ENCODE measurements around the gene CFAP90.

CFAP90 gene

DNA sequence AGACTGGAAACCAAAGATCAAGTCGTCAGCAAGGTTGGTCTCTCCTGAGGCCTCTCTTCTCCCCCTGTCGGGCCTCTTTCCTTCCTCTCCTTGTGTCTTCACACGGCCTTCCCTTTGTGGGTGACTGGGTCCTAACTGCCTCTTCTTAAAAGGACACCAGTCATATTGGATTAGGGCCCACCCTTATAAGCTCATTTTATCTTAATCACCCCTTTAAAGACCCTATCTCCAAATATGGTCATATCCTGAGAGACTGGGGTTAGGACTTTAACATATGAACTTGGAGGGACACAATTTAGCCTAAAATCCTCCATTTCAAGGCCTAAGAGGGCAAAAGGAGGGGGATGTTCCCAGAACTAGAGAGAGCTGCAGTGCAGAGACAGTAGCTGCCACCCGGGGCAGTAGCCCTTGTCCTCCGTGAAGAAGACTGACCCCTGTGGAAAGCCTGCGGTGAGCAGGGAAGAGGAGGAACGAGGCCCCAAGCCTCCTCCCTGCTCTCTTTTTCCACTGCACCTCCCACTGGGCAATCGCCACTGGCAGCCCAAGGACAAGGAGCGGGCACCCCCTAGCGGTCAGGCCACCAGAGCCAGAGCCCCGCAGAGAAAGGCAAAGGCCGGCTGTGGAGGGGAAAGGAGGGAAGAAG, 34.9 kb downstream of the CFAP90 start:
- no peak for FAIRE-seq

DNA sequence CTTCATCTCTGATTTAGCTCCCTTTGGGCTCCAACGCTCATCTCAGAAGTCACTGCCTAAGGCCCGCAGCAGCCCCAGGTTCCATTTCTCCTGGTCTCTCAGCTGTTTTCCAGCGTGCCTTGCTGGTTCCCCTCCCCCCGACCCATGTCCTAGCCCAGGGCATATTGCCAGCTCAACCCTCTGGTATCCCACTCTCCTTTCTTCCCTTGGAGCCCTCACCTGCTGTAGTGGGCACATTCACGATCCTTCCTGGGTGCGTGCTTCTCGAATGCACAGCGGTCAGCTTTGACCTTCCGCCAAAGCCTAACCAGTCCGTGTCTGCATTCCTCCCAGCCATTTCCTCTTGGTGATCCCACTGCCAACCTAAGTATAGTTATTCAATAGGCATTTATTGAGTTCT, 36.1 kb downstream of the CFAP90 start:
- FAIRE-seq, result no peak

DNA sequence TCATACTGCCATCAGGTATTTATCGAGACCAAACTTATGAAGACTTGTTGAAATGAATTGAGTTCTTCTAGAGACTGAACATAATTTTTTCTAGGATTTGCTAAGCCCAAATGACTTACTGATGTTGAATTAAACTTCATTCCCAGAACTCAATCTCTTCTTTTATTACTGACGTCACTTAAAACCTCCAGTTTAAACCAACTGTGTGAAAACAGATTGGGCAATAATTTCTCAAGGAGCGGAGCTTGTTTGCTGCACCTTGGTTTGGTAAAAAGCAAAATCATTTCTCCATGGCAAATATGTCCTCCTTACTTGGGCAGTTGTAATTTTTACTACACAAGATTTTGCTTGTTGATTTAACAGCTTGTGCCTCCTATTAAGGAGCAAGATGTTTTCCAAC, 37.4 kb downstream of the CFAP90 start:
- FAIRE-seq, result no peak

DNA sequence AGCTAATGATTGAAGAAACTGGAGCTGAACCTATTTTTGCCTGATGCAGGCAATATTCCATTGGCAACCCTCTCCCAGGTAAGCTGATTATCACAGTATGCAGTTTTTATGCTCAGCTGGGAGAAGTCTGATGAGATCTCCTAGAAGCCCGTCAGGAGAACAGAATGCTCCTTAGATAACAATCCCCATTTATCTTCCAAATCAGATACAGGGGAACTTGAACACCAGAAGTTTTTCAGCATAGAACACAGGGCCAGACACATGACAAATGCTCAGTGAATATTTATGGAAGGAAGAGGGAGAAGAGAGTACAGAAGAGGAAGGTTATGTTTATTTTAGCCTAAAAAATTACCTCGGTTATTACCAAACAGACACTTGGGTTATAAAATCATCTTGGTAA, 37.9 kb downstream of the CFAP90 start:
- FAIRE-seq, result no peak

DNA sequence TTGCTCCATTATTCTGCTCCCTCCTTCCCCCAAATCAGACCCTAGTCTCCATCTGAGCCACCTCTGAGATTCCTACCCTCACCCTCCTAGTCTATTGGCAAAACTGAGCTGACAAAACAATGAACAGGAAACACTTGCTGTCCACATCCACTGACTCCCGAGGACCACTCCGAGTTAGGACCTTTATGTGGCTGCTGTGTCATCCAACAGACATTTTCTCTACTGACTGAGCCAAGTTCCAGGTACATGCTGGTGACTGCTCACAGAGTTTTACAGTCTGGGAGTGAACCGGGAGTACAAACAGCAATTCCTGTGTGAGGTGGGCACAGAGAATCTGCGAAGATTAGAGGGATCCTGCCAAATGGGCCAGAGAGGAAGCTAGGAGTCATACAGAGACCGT, 39.2 kb downstream of the CFAP90 start:
- FAIRE-seq, result no peak

DNA sequence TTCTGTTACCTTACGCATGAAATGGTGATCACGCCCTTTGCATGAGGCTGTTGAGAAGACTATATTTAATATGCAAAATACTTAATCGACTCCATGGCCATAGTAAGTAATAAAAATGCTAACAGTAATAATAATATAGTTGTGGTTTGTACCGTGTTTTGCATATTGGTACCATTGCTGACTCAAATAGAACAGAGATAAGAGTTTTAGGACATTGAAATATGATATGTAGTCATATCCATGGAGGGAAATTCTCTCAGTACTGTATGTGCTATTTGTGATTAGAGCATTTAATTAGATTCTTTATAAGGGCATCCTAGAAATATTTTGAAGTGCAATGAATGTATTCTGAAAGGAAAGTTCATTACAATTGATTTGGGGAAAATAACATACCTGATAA, 41.9 kb downstream of the CFAP90 start:
- no peak for FAIRE-seq

DNA sequence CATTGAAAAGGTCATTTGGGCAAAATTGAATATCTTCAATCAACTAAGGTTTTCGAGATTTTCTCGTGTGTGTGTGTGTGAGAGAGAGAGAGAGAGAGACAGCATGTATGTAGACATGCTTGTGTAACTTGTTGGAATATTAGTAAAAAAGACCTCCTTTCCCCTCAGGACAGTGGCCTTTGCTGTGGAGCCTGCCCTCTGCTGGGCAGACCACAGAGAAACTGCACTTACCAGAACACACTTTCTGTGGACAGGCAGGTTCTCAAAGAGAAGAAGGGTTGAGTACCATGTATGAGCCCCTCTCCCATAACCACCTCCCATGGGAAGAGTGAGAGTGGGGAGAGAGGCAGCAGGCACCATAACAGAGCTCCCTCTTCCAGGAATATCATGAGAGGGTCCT, 45.6 kb downstream of the CFAP90 start:
- FAIRE-seq, result no peak

DNA sequence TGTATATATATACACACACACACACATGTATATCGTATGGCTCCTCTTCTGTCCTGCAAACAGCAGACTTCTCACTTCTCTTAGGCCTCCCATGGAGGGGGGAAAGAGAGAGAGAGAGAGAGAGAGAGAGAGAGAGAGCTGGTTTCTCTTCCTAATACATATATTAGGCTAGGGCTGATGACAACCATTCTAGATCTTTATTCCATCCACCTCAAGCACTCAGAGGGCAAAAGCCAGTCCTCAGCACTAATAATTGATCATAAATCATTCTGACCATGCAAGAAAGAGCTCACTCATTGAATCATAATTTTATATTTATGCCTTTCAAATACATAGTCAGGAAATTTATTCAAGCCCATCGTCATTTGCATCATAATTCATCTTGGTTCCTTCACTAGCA, 47.0 kb downstream of the CFAP90 start:
- FAIRE-seq, result no peak

DNA sequence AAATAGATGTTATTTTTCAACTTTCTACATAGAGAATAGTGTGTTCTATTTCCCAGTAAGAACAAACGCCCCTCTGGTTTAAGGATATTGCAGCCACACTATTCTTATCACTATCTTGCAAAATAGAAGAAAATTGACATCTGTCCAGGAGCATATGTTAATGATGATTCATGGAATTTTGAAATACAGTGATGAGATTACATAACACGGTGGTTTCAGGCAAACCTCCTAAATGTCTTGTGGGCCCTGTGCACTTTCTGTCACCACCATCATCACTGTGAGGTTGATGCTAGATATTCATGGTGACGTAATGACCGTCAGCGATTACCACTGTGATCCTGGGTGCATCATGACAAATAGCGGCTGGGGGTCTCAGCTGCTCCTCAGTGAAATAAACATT, 48.1 kb downstream of the CFAP90 start:
- no peak for FAIRE-seq

DNA sequence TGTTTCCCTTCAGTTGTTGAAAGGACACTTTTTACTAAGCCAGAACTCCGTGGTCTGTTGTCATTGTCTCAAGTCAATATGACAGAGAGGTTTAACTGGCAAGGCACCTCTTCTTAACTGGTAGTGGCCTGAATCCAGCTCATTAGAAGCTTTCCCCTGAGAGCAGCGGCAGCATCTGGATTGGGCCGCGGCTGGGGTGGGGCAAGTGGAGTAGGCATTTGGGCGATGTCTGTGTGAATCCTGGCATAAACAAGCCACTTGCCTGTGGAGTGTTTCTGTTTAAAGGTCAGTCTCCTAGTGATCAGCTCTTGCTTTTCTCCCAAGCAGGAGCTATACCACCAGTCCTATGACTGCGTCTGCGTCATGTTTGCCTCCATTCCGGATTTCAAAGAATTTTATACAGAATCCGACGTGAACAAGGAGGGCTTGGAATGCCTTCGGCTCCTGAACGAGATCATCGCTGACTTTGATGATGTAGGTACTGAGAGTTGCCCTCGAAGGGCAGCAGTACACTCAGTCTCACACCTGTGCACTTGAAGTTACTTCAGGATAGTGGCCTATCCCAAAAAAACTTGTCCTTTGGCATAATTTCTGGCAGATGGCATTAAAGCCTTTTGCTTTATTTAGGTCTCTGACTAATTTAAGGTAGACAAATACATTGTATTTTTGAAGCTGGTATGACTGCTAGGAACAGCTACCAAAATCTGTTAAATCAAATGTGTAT, 48.9 kb downstream of the CFAP90 start:
- FAIRE-seq, result no peak

DNA sequence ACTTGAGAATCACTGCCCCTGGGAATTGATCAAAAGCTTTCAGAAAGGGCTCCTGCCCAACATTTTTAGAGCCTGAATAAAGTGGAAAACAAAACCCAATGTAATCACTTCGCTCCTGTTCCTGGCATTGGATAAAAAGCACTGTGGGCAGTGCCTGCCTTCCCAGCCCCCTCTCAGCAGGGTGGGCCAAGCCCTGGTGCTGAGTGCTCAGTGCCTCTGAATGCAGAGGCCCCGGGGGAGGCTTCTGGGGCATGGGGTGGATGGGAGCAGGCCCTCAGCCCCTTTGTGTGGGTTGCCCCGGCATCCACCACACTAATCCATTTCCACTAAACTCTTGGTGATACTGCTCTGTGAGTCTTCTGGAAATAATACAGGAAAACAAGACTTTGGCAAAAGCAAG, 55.6 kb downstream of the CFAP90 start:
- FAIRE-seq, result no peak

DNA sequence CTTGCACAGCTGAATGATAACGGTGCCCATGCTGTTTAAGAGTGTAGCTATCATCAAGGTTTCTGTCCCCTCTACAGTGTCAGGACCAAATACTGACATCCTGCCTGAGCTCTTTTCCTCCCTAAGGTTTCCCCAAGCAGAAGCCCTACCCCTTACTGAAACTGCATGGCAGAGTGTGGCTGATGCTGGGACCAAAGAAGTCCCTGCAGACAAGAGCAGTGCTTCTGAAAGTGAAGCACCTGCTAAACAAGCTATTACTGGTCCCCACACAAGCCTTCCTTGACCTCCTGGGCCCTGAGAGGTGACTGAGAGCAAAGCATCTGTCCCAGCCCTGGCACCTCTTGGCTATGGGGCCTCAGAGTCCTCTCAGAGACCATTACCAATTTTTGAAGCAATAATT, 56.1 kb downstream of the CFAP90 start:
- FAIRE-seq, result no peak

DNA sequence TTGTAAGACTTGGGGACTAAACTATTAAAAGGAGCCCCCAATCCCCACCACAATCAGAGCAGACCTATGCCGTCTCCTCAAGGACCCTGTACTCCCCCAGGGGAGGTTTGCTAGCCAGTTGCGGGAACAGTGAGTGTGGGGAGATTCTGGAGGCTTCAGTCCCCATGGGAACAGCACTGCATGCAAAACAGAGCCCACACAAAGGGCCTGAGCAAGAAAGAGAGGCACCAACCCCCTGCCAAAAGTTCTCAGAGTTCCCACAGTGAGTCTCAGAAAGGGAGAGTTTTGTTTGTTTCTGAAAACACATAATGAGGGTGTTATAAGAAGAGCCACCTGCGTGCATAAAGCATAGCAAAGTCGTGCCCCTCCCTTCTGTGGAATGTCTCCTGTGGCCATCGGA, 56.6 kb downstream of the CFAP90 start:
- FAIRE-seq, result no peak

DNA sequence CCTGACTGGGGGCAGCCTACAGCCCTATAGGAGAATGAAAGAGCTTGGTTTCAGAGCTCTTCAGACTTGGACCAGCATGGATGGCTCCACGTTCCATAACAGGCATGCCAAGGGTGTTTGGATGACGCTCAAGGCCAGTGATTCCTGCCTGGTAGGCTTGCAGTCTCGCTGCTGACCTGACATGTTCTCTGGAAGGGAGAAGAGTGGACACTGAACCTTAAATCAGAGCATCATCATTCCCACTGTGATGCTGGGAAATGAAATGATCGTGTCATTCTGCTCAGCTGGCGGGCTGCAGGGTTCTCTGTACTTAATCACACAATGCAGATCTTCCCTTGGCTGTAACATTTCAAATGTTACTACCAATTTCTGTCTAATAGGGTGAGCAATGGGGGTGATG, 57.0 kb downstream of the CFAP90 start:
- no peak for FAIRE-seq

DNA sequence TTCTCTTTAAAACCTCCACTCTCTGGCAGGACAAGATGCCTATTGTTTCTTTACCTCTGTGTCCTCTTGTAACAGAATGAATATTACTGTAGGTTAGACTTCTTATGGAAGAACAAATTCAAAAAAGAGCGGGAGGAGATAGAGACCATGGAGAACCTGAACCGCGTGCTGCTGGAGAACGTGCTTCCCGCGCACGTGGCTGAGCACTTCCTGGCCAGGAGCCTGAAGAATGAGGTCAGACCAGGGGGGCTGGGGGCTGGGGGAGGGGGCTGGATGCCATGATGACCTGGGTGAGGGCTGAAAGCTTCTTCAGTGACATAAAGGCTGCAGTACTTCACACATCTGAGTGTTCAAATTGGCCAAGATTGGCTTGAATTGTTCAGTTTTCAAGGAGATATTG, 61.4 kb downstream of the CFAP90 start:
- no peak for FAIRE-seq

DNA sequence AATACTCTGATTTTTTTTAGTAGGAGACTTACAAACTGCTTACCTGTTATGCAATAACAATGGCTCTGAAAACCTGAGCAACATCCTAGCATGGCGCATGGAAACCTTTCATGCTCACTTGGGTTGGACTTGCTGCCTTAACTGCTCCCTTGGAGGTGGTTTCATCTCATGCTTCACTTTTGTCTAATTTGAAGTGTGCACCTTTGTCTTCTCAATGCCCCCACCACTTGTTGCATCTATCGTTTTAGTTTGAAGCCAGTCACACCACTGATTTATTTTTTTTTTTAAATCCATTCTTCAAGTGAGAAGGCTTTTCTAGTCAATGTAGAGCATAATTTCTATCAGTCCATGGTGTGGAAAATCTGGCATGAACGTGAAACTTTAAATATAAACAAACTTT, 63.2 kb downstream of the CFAP90 start:
- FAIRE-seq, result no peak

DNA sequence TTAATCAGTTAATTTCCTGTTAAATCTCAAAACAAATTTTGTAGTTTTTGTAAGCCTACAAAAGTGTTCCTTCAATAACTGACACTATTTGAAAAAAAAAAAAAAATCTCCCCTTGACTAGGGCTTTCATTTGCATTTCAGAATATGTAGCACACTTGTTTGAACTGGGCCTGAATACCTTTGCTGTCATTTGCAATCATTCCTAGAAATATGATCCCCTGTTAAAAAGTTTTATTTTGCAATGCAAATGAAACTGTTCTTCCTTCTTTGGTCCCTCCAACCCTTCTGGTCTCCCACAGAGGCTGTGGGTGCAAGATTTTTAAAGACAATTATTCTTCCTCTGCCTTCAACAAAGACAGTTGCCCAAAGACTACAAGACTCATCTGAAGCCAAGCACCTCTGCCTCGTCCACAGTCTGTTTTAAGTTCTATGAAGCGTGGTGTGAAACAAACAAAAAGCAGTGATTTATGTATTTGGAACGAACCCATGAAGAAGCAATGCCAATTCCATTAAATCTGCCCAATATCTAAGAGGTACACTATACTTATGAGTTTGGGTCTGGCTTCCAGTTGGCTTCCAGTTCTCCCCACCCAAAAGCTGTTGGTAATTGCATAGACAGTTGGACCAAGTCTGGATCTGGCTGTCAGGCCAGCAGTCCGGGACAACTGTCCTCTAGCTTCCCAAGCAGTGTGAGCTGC, 66.1 kb downstream of the CFAP90 start:
- FAIRE-seq, result no peak

DNA sequence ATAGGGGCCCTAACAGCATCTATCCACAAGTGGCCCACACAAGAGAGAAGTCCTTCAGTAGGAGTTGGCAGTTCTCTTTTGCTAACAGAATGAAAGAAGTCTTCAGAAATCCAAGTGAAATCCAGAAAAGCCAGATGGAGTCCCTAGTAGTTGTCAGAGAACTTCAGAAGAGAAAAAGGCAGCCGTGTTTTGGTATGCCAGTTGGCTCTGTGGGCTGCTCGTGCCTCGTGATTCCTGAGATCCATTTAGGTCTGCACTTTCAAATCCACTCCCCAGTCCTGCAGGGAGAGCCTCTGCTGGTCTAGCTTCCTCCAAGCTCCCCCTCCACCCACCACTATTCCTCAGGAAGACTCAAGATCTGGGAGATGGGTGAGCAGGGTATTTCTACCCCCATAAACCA, 69.0 kb downstream of the CFAP90 start:
- FAIRE-seq, result no peak

Measured in islet of Langerhans (tissue), 1 donor.